GM12892 (cell line): ENCODE data around the gene EXOC4.

Experiments
- POLR2A ChIP-seq: IDR thresholded peaks from 2 replicates; pipeline ENCODE4 v1.6.1; 2011; ENCODE audit warnings: low read depth, low read length, control low read depth
- TAF1 ChIP-seq: IDR thresholded peaks from 2 replicates; pipeline ENCODE4 v1.6.1; 2011; ENCODE audit warnings: low read depth, mild to moderate bottlenecking, control low read depth, low read length, borderline replicate concordance

GRCh38 chr7:133522501-133522900 is 269.6 kb downstream of the EXOC4 start:
- no peak for TF ChIP-seq POLR2A
- TF ChIP-seq TAF1, result no peak
